IPS-NIHi11 (cell line): Measurements from ENCODE around the gene NR2F1-AS1.

Source experiments
- DNase-seq: peaks from one replicate; pipeline ENCODE4 v3.0.0; 2012; ENCODE audit warnings: mixed read lengths, low spot score

The NR2F1-AS1 gene

GRCh38 chr5:93384026-93384425, 197.0 kb downstream of the NR2F1-AS1 start:
- DNase-seq = no peak

GRCh38 chr5:93382188-93382825, 198.7 kb downstream of the NR2F1-AS1 start:
- no peak for DNase-seq

DNA sequence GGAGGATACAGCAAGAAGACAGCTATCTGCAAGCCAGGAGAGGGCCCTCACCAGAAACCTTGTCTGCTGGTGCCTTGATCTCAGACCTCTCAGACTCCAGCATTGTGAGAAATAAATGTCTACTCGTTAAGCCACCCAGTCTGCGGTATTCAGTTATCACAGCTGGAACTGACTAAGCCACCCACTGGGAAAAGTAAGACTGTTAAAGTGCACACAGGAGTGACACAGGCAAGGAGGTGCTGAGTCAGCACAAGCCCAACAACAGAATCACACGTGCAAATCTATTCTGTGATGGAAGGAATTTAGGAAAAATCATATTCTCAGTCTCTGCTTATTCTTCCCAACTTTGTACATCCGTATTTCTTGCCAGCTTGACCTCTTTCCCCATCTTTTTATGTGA, 200.0 kb downstream of the NR2F1-AS1 start:
- no peak for DNase-seq

DNA sequence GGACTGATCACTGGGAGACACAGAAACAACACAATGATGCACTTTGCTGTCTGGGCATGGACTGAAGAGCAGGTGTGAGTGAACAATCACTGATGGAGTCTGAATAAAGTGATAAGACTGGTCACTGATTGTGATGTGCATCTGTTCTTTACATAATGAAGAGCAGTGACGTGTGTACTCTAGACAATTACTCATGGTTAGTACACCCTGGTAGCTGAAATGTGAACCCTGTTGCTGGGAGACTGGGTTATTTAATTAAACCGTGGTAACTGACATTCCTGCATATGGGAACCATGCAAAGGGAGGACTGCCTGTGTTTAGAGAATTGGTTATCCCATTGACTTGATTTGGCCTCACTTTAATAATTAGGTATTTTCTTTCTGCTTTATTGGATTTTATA, 202.9 kb downstream of the NR2F1-AS1 start:
- no peak for DNase-seq

GRCh38 chr5:93371893-93372292, 209.1 kb downstream of the NR2F1-AS1 start:
- DNase-seq = no peak

DNA sequence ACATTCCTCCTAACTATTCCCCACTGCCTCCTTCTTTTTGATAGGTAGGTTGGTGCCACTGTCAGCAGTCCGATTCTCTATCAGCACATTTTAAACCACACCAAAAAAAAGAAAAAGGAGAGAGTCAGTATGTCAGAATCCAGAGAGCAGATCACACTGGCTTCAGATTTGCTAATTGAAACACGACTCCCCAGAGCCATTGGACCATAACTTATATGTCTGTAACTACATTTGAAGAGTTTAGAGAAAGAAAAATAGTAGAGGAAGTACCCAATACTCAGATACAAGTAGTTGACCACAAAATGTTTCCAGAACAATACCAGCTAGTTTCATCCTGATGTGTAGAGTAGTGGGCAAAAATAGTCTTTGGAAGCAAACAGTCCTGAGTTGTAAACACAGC, 216.6 kb downstream of the NR2F1-AS1 start:
- DNase-seq = no peak

GRCh38 chr5:93360436-93361088, 220.5 kb downstream of the NR2F1-AS1 start:
- no peak for DNase-seq

DNA sequence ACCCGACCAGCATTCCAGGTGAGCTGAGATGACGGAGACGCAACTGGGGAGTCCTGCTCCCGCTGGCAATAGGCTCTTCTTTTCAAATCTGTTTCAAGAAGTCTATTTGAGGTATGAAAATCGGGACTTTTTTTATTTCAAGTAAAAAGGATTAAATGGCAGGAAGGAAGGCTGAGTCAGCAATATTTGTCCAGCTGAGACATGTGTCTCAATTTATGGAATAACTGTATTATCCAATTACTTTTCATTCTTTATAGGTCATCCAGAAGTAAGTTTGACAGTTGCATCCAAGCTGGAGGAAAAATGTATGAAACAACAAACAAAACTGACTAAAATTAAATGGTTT, 221.1 kb downstream of the NR2F1-AS1 start:
- DNase-seq = no peak
